GM19099 (cell line): ENCODE results near the gene SORBS1.

ENCODE experiments used
- POLR2A ChIP-seq: IDR thresholded peaks from 3 replicates; pipeline ENCODE4 v1.6.1; 2011; ENCODE audit warnings: low read depth; ENCODE audit not compliant: insufficient read length; ENCODE audit errors: extremely low read depth

Gene SORBS1

GRCh38 chr10:95537542-95537927 lies 23.6 kb downstream of the SORBS1 start:
- no peak for TF ChIP-seq POLR2A

- no peak for TF ChIP-seq POLR2A
Observed at GRCh38 chr10:95536894-95537541, 24.2 kb downstream of the SORBS1 start.

DNA sequence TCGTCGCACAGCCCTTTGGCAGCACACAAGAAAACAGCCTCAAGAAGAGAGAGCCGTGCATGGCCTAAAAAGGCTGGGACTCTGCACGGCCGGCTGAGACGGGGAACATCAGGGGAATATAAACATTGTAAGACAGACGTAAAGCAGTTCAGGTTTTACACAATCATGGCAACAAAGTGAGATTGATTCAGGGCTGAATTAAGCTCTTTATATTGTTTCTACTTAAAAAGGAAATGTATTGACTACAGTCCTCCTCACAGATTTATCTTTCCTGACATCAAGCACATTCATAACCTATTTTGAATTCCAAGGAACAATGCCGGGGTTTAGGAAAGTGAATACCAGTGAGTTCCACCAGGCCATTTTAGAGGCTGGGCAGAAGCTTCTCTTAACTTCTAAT lies 25.2 kb downstream of the SORBS1 start:
- TF ChIP-seq POLR2A = no peak

- no peak for TF ChIP-seq POLR2A
Observed at GRCh38 chr10:95535526-95535925, 25.6 kb downstream of the SORBS1 start.

DNA sequence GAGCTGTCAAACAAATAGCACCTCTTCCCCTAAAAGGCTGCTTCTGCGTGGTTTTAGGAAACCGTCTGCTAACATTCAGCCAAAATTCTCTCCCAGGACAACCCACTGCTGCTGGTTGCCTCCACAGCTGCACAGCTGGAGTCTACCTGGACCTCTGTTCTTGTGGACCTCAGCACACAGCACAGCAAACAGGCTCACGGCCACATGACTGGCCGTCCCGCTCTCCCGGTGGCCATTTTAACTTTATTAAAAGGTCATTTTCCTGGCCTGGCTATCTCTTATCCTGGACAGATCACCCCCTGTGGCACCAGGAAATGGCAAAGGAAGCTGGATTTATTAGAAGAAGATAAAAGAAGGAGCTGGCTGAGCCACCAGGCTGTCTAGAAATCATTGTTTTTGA lies 27.6 kb downstream of the SORBS1 start:
- TF ChIP-seq POLR2A = no peak

- no peak for TF ChIP-seq POLR2A
Observed at GRCh38 chr10:95532536-95532935, 28.6 kb downstream of the SORBS1 start.

- no peak for TF ChIP-seq POLR2A
Observed at GRCh38 chr10:95531994-95532399, 29.2 kb downstream of the SORBS1 start.

DNA sequence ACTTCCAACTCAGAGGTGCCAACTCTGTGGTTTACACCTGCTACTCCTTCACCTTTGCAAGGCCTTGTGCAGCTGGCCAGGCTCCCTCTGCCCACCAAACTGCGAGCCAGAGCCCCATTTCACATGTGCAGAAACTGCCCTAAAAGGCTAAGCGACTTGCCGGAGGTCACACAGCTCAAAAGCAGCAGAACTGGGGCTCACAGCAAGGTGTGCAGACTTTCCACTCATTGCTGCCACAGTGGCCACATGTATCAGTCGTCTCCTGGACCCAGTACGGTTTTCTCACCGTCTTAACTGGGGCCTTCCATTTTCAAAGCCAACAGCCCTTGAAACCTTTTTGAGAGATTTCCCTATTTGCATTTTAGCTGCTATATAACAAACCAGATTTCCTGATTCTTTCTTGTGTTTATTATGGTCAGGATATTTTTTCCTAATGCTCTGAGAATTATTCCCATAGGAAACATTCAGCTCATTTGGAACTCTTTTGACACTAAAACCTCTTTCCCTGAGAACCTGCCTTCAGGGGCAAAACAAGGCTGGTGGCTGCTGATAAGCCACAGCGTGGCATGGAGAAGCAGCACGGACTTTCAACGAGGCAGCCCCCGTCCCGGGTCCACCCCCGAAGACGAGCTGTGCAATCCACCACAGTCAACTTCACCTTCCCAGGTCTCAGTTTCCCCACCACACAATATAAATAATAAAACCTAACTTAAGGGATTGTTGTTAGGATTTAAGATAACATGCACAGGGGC lies 29.9 kb downstream of the SORBS1 start:
- no peak for TF ChIP-seq POLR2A

- no peak for TF ChIP-seq POLR2A
Observed at GRCh38 chr10:95530561-95530960, 30.6 kb downstream of the SORBS1 start.

DNA sequence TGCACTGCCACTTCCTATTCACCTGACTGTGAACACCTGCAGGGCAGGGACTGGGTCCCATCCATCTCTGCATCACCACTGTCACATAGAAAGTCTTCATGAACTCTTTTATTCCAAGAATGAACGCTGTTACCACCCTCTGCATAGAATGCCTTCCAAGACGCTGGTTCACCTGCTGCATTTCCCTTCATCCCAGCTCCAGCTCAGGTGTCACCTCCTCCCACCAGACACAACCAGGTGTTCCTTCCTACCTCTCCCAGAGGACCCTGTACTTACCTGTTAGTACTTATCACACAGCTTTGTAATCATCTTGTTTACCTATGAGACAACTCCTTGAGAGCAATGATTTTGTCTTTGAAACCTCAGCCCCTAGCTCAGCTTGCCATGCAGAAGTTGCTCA lies 31.1 kb downstream of the SORBS1 start:
- no peak for TF ChIP-seq POLR2A

GRCh38 chr10:95526044-95526443 lies 35.1 kb downstream of the SORBS1 start:
- TF ChIP-seq POLR2A = no peak

DNA sequence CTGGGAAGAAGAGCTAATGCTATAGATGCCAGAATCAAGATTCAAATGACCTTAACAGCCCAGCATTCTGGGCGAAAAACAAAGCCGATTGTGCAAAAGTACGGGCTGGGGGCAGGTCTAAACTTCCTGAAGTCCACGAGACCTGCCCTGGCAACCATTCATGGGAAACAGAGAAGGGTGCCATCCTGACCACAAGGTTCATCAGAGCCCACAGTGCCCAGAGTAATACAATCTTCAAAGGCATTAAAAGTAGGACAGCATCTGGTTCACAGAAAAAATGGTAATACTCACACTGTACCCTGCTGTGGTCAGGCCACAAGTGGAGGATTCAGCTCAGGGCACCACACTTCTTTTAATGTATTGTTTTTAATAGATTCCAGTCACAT lies 36.1 kb downstream of the SORBS1 start:
- TF ChIP-seq POLR2A = no peak

- no peak for TF ChIP-seq POLR2A
Observed at GRCh38 chr10:95524358-95525032, 36.7 kb downstream of the SORBS1 start.

GRCh38 chr10:95522117-95522516 lies 39.1 kb downstream of the SORBS1 start:
- TF ChIP-seq POLR2A = no peak

DNA sequence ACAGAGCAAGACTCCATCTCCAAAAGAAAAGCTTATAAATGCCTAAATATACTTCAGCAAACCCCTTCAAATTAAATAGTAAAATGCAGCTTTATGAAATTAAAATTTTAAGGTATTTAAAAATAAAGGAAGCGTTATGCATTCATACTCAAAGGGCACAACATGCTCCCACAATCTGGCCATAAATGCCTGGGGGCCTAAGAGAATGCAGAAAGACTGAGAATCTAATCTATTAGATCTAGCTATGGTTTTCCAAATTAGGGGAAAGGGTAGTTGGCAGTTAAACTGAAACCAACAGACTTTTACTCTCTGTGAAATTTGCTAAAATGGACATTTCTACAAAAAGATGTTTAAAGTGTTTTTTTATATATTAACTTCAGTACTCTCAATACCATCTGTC lies 40.6 kb downstream of the SORBS1 start:
- TF ChIP-seq POLR2A = no peak
